ENCODE results near the gene RALGAPA2.

The RALGAPA2 gene

GRCh38 chr20:20580139-20580538, 132.3 kb downstream of the RALGAPA2 start:
- DNase-seq (ENCODE audit: low read depth in 2 of 2, low spot score in 1 of 2) = no peak

- DNase-seq (ENCODE audit: low read depth in 2 of 2, low spot score in 1 of 2) = no peak
Measured at GRCh38 chr20:20578838-20579237, 133.6 kb downstream of the RALGAPA2 start.

GRCh38 chr20:20573797-20574196, 138.6 kb downstream of the RALGAPA2 start:
- no peak for DNase-seq (ENCODE audit: low read depth in 2 of 2, low spot score in 1 of 2)

- DNase-seq (ENCODE audit: low read depth in 2 of 2, low spot score in 1 of 2) = no peak
Measured at GRCh38 chr20:20571068-20571780, 141.2 kb downstream of the RALGAPA2 start.

- DNase-seq (ENCODE audit: low read depth in 2 of 2, low spot score in 1 of 2) = no peak
Measured at GRCh38 chr20:20568604-20569205, 143.7 kb downstream of the RALGAPA2 start.

- DNase-seq (ENCODE audit: low read depth in 2 of 2, low spot score in 1 of 2) = no peak
Measured at GRCh38 chr20:20567712-20568111, 144.7 kb downstream of the RALGAPA2 start.

GRCh38 chr20:20566516-20566915, 145.9 kb downstream of the RALGAPA2 start:
- no peak for DNase-seq (ENCODE audit: low read depth in 2 of 2, low spot score in 1 of 2)

GRCh38 chr20:20564279-20564678, 148.2 kb downstream of the RALGAPA2 start:
- DNase-seq (ENCODE audit: low read depth in 2 of 2, low spot score in 1 of 2) = no peak

GRCh38 chr20:20562507-20562906, 149.9 kb downstream of the RALGAPA2 start:
- no peak for DNase-seq (ENCODE audit: low read depth in 2 of 2, low spot score in 1 of 2)

GRCh38 chr20:20561841-20562240, 150.6 kb downstream of the RALGAPA2 start:
- DNase-seq (ENCODE audit: low read depth in 2 of 2, low spot score in 1 of 2) = no peak

GRCh38 chr20:20561172-20561571, 151.3 kb downstream of the RALGAPA2 start:
- DNase-seq (ENCODE audit: low read depth in 2 of 2, low spot score in 1 of 2) = no peak

GRCh38 chr20:20557406-20557805, 155.0 kb downstream of the RALGAPA2 start:
- DNase-seq (ENCODE audit: low read depth in 2 of 2, low spot score in 1 of 2) = no peak

GRCh38 chr20:20555838-20556237, 156.6 kb downstream of the RALGAPA2 start:
- DNase-seq (ENCODE audit: low read depth in 2 of 2, low spot score in 1 of 2) = no peak

GRCh38 chr20:20554951-20555350, 157.5 kb downstream of the RALGAPA2 start:
- DNase-seq (ENCODE audit: low read depth in 2 of 2, low spot score in 1 of 2) = no peak

- DNase-seq (ENCODE audit: low read depth in 2 of 2, low spot score in 1 of 2) = no peak
Measured at GRCh38 chr20:20553541-20553940, 158.9 kb downstream of the RALGAPA2 start.

GRCh38 chr20:20552076-20552475, 160.4 kb downstream of the RALGAPA2 start:
- no peak for DNase-seq (ENCODE audit: low read depth in 2 of 2, low spot score in 1 of 2)

- no peak for DNase-seq (ENCODE audit: low read depth in 2 of 2, low spot score in 1 of 2)
Measured at GRCh38 chr20:20551409-20551808, 161.0 kb downstream of the RALGAPA2 start.

GRCh38 chr20:20549704-20550103, 162.7 kb downstream of the RALGAPA2 start:
- DNase-seq (ENCODE audit: low read depth in 2 of 2, low spot score in 1 of 2) = no peak

- no peak for DNase-seq (ENCODE audit: low read depth in 2 of 2, low spot score in 1 of 2)
Measured at GRCh38 chr20:20549267-20549612, 163.2 kb downstream of the RALGAPA2 start.

- no peak for DNase-seq (ENCODE audit: low read depth in 2 of 2, low spot score in 1 of 2)
Measured at GRCh38 chr20:20548527-20549266, 163.7 kb downstream of the RALGAPA2 start.

- no peak for DNase-seq (ENCODE audit: low read depth in 2 of 2, low spot score in 1 of 2)
Measured at GRCh38 chr20:20547876-20548266, 164.6 kb downstream of the RALGAPA2 start.

- no peak for DNase-seq (ENCODE audit: low read depth in 2 of 2, low spot score in 1 of 2)
Measured at GRCh38 chr20:20547221-20547875, 165.1 kb downstream of the RALGAPA2 start.
